Prostate gland (tissue), 2 donors: Measurements from ENCODE around the gene ASB18. TPM values are rescaled to one million over a fixed set of nuclear protein-coding genes. Genes with fewer than 3 reads are reported as not detected.
"Not testable (repeated sequence)": the region's sequence is repeated elsewhere in the genome, so short reads cannot be mapped to it uniquely, and the experiment has no call there.

ENCODE experiments used
- DNase-seq: peaks from one replicate; pipeline ENCODE4 v3.0.0-alpha.2; 2019; ENCODE audit warnings: low spot score
- H3K27ac ChIP-seq, 2 donors: fragments of 200-600 bp; sonication (generic); 2 replicates each; pipeline ENCODE4 v1.5.1; 2017 to 2019
- H3K27me3 ChIP-seq: fragments of 200-600 bp; sonication (generic); replicated peaks from 2 replicates; pipeline ENCODE4 v1.5.1; 2019; ENCODE audit not compliant: insufficient read depth
- H3K36me3 ChIP-seq, 2 donors: fragments of 200-600 bp; sonication (generic); 1 replicate in 1 of 2; 2 replicates in 1 of 2; pipeline versions ENCODE4 v1.5.1 to v1.8.1; 2017 to 2019
- H3K4me1 ChIP-seq: fragments of 200-600 bp; sonication (generic); replicated peaks from 2 replicates; pipeline ENCODE4 v1.5.1; 2019
- H3K4me3 ChIP-seq, 2 donors: fragments of 200-600 bp; sonication (generic); 2 replicates each; pipeline ENCODE4 v1.5.1; 2017 to 2019
- H3K9me3 ChIP-seq: fragments of 200-600 bp; sonication (generic); 2 replicates; pipeline ENCODE4 v1.5.1; 2017
- POLR2A ChIP-seq: fragments of 450-650 bp; IDR thresholded peaks from one replicate; pipeline ENCODE4 v1.6.1; 2016; ENCODE audit warnings: antibody characterized with exemption, mild to moderate bottlenecking
- POLR2AphosphoS5 ChIP-seq: sonication (generic); formaldehyde crosslinking; IDR thresholded peaks from one replicate; pipeline ENCODE4 v1.6.1; 2017; ENCODE audit warnings: antibody characterized with exemption
- WGBS: methylation state at CpG from one replicate; pipeline ENCODE4 v1.1.5; 2018; 5-methylcytosine and 5-hydroxymethylcytosine counted together
- intact Hi-C: fragments of 100-400 bp; cut with DNase I; formaldehyde crosslinking; loops from one replicate; pipeline ENCODE4 v1.14.2; 2022
- total RNA-seq, 2 donors: library from RNA; depleted of rRNA; stranded (reverse); fragments of >200 nt; gene quantifications; one replicate each; pipeline ENCODE4 v1.1.0, GENCODE V29; 2016
- TF ChIP-seq, protein P1 (sequence below), 4 experiments: fragments of 200-600 bp in 2 of 4; fragments of 450-650 bp in 2 of 4; sonication (generic) in 2 of 4; IDR thresholded peaks; 1 replicate in 3 of 4; 2 replicates in 1 of 4; pipeline ENCODE4 v1.5.1; 2016 to 2019; ENCODE audit warnings: antibody characterized with exemption in 4 of 4, mild to moderate bottlenecking in 2 of 4, moderate library complexity in 2 of 4

ASB18 gene
- total RNA-seq, 2 donors from 2014 or later = not detected

DNA sequence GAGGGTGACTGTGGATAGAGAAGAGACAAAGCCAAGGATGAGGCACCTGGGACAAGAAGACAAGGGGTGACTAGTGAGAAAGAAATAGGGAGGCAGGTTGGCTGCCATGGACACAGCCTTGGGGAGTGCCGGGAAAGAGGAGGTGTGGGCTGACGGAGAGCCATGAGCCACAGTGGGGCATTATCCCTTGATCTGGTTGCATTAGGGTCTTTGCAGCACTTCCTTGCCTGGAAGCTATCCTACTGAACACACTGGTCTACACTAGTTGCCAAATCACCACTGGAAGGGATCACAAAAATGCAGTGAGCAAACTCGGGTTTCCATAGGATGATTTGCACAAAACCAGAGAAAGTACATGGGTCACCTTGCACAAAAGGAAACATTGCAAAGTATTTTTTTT lies 27.7 kb upstream of the ASB18 start:
- H3K4me1 ChIP-seq = no peaks in the 10 kb centered on the region
- H3K27ac ChIP-seq = no peak overlapping the region
- TF ChIP-seq POLR2AphosphoS5 (no peak), POLR2A (no peak)
- TF ChIP-seq, protein P1, sequence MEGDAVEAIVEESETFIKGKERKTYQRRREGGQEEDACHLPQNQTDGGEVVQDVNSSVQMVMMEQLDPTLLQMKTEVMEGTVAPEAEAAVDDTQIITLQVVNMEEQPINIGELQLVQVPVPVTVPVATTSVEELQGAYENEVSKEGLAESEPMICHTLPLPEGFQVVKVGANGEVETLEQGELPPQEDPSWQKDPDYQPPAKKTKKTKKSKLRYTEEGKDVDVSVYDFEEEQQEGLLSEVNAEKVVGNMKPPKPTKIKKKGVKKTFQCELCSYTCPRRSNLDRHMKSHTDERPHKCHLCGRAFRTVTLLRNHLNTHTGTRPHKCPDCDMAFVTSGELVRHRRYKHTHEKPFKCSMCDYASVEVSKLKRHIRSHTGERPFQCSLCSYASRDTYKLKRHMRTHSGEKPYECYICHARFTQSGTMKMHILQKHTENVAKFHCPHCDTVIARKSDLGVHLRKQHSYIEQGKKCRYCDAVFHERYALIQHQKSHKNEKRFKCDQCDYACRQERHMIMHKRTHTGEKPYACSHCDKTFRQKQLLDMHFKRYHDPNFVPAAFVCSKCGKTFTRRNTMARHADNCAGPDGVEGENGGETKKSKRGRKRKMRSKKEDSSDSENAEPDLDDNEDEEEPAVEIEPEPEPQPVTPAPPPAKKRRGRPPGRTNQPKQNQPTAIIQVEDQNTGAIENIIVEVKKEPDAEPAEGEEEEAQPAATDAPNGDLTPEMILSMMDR (IDR thresholded peaks at IDR 0.05) = no peak
- 84% methylated on average over 3 of the region's 3 CpGs for WGBS
- DNase-seq = no peak
- no peaks in the 10 kb centered on the region for H3K27me3 ChIP-seq
- intact Hi-C loops = no loop called here
- H3K4me3 ChIP-seq = no peak overlapping the region
- H3K36me3 ChIP-seq = no peaks in the 10 kb centered on the region
- H3K9me3 ChIP-seq = no peaks in the 10 kb centered on the region

DNA sequence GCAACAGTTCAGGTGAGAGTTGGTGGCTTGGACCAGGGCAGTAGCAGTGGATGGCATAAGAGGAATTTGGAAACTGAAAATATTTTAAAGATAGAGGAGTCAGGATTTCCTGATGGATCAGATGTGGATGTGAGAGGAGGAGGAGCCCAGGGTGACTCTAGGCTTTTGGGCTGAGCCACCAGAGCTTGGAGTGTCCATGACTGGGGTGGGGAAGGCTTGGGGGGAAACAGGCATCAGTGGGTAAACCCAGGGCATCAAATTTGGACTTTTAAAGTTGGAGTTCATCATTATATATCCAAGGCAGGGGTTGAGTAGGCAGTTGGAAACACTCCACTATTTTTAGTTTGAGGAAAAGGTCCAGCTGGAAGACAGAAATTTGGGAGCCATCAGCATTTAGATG lies 27.3 kb upstream of the ASB18 start:
- H3K27me3 ChIP-seq = no peaks in the 10 kb centered on the region
- no peaks in the 10 kb centered on the region for H3K4me1 ChIP-seq
- DNase-seq = no peak
- H3K4me3 ChIP-seq = no peak overlapping the region
- no peaks in the 10 kb centered on the region for H3K36me3 ChIP-seq
- intact Hi-C loops = no loop called here
- H3K9me3 ChIP-seq = no peaks in the 10 kb centered on the region
- H3K27ac ChIP-seq = no peak overlapping the region
- TF ChIP-seq, protein P1 (IDR thresholded peaks at IDR 0.05) = no peak

DNA sequence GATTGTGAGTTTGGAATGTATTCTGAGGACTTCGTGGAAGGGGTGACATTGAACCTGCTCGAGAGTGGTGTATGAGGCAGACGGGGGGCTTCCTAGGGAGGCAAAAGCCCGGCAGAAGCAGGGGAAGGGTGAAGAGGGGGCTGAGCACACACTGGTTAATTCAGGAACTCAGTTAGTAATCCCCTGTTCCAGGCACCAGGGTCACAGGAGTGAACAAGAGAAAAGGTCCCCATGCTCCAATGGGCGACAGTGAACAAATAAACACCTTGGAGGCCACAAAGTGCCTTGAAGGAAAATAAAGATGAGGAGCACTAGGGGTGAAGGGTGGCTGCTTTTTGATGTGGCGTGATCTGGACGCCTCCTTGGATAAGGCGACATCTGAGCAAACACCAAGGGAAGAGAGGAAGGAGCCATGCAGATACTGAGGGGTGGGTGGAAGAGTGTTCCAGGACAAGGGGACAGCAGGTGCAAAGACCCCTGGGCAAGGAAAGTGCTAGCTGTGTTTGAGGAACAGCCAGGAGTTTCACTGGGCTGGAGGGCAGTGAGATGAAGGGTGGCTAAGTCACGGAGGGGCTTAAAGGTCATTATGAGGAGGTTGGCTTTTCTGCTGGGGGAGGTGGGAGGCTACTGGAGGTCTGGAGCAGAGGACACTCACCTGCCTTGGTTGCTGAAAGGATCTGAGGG lies 26.7 kb upstream of the ASB18 start:
- WGBS = 81% methylated on average over 9 of the region's 9 CpGs

DNA sequence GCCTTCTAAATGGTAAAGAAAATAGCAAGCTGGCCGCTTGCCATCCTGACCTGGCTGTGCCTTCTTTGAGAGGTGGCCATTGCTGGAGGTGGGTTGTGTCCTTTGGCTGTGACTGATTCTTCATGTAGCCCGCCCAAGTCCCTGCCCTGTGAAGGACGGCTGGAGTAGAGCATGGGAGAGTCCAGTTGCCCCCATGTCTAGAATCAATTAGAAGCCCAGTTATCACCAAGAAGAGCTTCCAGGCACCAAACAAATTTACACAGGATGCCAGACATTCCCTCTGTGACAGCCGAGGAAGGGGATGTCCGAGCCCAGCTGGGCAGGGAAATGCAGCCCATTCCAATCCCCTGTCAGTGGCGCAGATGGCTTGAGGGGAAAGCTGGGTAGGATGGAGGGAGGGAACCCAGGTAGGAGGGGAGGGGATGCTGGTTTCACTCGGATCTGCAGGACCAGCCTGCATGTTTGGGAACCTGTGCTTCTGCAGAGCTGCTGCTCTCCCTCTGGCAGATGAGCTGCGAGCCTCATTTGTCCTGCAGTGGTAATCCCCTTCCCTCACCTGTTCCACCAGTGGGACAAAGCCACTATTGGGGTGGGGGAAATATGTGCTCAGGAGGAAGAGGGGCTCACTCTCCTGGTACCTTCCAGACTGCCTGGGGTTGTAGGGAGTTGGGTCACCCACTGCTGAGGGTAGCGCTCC lies 25.7 kb upstream of the ASB18 start:
- Histone ChIP-seq H3K27ac (no peak overlapping the region), H3K4me1 (no peaks in the 10 kb centered on the region), H3K4me3 (no peak overlapping the region), H3K9me3 (no peaks in the 10 kb centered on the region), H3K27me3 (no peaks in the 10 kb centered on the region), H3K36me3 (no peaks in the 10 kb centered on the region)
- intact Hi-C loops = no loop called here
- no peak for DNase-seq
- WGBS = 64% methylated on average over 9 of the region's 9 CpGs
- no peak for TF ChIP-seq POLR2AphosphoS5

More for the DNA sequence above, 26.7 kb upstream of the ASB18 start:
- intact Hi-C loops = no loop called here
- no peaks in the 10 kb centered on the region for H3K36me3 ChIP-seq
- no peak overlapping the region for H3K4me3 ChIP-seq
- no peaks in the 10 kb centered on the region for H3K4me1 ChIP-seq
- no peak for DNase-seq
- no peak overlapping the region for H3K27ac ChIP-seq
- H3K9me3 ChIP-seq = no peaks in the 10 kb centered on the region
- H3K27me3 ChIP-seq = no peaks in the 10 kb centered on the region
- TF ChIP-seq, protein P1 (IDR thresholded peaks at IDR 0.05) = no peak
- TF ChIP-seq POLR2A = no peak

DNA sequence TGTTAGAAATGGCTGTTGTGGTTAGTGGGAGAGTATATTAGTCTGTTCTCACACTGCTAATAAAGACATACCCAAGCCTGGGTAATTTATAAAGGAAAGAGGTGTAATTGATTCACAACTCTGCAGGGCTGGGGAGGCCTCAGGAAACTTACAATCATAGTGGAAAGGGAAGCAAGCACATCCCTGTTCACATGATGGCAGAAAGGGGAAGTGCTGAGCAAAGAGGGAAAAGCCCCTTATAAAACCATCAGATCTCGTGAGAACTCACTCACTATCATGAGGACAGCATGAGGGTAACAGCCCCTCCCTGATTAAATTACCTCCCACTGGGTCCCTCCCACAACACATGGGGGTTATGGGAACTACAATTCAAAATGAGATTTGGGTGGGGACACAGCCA lies 24.2 kb upstream of the ASB18 start:
- H3K9me3 ChIP-seq, H3K36me3 ChIP-seq, DNase-seq, H3K27me3 ChIP-seq, H3K4me3 ChIP-seq, intact Hi-C loops, H3K27ac ChIP-seq, H3K4me1 ChIP-seq: not testable (repeated sequence)
- WGBS = 15% methylated on average over 1 of the region's 1 CpG

DNA sequence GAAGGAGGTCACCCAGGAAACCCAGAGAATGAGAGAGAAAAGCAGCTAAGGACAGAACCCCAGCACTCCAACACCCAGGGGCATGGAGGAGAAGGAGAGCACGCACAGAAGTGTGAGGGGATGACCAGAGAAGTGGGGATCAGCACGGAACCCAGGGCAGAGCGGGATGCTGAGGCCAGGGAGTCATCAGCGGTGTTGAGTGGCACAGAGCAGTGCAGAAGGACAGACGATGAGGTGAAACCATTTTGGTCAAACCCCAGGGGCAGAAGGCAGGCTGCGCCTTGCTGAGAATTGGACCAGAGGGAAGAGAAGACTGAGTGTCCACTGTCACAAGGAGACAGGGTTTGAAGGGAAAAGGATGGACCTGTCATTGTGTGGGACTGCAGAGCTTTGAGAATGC lies 23.4 kb upstream of the ASB18 start:
- no peak for TF ChIP-seq POLR2A
- TF ChIP-seq, protein P1 (IDR thresholded peaks at IDR 0.05) = no peak
- no peak for TF ChIP-seq POLR2AphosphoS5
- no peaks in the 10 kb centered on the region for H3K9me3 ChIP-seq
- intact Hi-C loops = no loop called here
- DNase-seq = no peak
- no peak overlapping the region for H3K4me3 ChIP-seq
- 90% methylated on average over 6 of the region's 6 CpGs for WGBS
- no peaks in the 10 kb centered on the region for H3K36me3 ChIP-seq
- no peak overlapping the region for H3K27ac ChIP-seq
- H3K4me1 ChIP-seq = no peaks in the 10 kb centered on the region
- no peaks in the 10 kb centered on the region for H3K27me3 ChIP-seq
